Lower lobe of right lung (tissue), 2 donors: ENCODE data around the gene CTNNA3. TPM values are rescaled to one million over a fixed set of nuclear protein-coding genes. Genes with fewer than 3 reads are reported as not detected.

Source experiments
- ATAC-seq, 2 donors: fragments of 200-7000 bp; cut with Tn5 transposase; one replicate each; pipeline ENCODE4 v1.9.1; 2020 to 2022; ENCODE audit warnings: mild to moderate bottlenecking in 2 of 2, moderate library complexity in 2 of 2
- DNase-seq: peaks from one replicate; pipeline ENCODE4 v3.0.0-alpha.2; 2020
- H3K27ac ChIP-seq: fragments of 200-600 bp; one replicate; pipeline ENCODE4 v1.8.0; 2022
- H3K27me3 ChIP-seq: fragments of 200-600 bp; one replicate; pipeline ENCODE4 v1.8.0; 2022; ENCODE audit warnings: low read depth
- H3K36me3 ChIP-seq: fragments of 200-600 bp; one replicate; pipeline ENCODE4 v1.8.0; 2022; ENCODE audit warnings: mild to moderate bottlenecking
- H3K4me1 ChIP-seq: fragments of 200-600 bp; one replicate; pipeline ENCODE4 v1.8.0; 2022
- H3K4me3 ChIP-seq: fragments of 200-600 bp; one replicate; pipeline ENCODE4 v1.8.0; 2022; ENCODE audit warnings: mild to moderate bottlenecking
- H3K9me3 ChIP-seq: fragments of 200-600 bp; one replicate; pipeline ENCODE4 v1.8.0; 2022
- CTCF ChIP-seq: fragments of 200-600 bp; IDR thresholded peaks from one replicate; pipeline ENCODE4 v1.8.0; 2022; ENCODE audit warnings: antibody characterized with exemption, mild to moderate bottlenecking
- intact Hi-C: fragments of 100-400 bp; cut with DNase I; formaldehyde crosslinking; loops from one replicate; pipeline ENCODE4 v1.11.0; 2022
- total RNA-seq: library from RNA; stranded (reverse); fragmentation: NEBNext Ultra II Directional; extraction: Animal tissue kit (Norgen Biotek cat#: 25700); gene quantifications from one replicate; pipeline ENCODE4 v1.2.1, GENCODE V29; 2021
- donor health status: DM: no; HTN: yes; CAD: no; lungs with severe emphysema.

The CTNNA3 gene
- total RNA-seq, 1 donor from 2014 or later: not detected

GRCh38 chr10:66301078-66301477 lies 1394.9 kb downstream of the CTNNA3 start:
- Histone ChIP-seq H3K27ac (no peak overlapping the region), H3K27me3 (no peaks in the 10 kb centered on the region), H3K4me1 (no peaks in the 10 kb centered on the region), H3K9me3 (no peaks in the 10 kb centered on the region), H3K4me3 (no peak overlapping the region), H3K36me3 (no peaks in the 10 kb centered on the region)
- no peak for TF ChIP-seq CTCF
- intact Hi-C loops: no loop called here
- DNase-seq (no peak), ATAC-seq (no peak)

GRCh38 chr10:66295602-66296001 lies 1400.4 kb downstream of the CTNNA3 start:
- H3K4me1 ChIP-seq: no peaks in the 10 kb centered on the region
- H3K27me3 ChIP-seq: no peaks in the 10 kb centered on the region
- intact Hi-C loops: no loop called here
- no peak overlapping the region for H3K4me3 ChIP-seq
- no peaks in the 10 kb centered on the region for H3K36me3 ChIP-seq
- no peak for TF ChIP-seq CTCF
- ATAC-seq: no peak
- H3K27ac ChIP-seq: no peak overlapping the region
- DNase-seq: no peak
- no peaks in the 10 kb centered on the region for H3K9me3 ChIP-seq

- H3K27me3 ChIP-seq: no peaks in the 10 kb centered on the region
- no peak overlapping the region for H3K4me3 ChIP-seq
- DNase-seq (no peak), ATAC-seq (no peak)
- H3K27ac ChIP-seq: no peak overlapping the region
- intact Hi-C loops: no loop called here
- no peaks in the 10 kb centered on the region for H3K4me1 ChIP-seq
- no peaks in the 10 kb centered on the region for H3K36me3 ChIP-seq
- TF ChIP-seq CTCF: no peak
- H3K9me3 ChIP-seq: no peaks in the 10 kb centered on the region
Measured at GRCh38 chr10:66294538-66294937, 1401.5 kb downstream of the CTNNA3 start.

GRCh38 chr10:66292922-66293321 lies 1403.1 kb downstream of the CTNNA3 start:
- no peaks in the 10 kb centered on the region for H3K36me3 ChIP-seq
- ATAC-seq (no peak), DNase-seq (no peak)
- H3K27me3 ChIP-seq: no peaks in the 10 kb centered on the region
- H3K4me3 ChIP-seq: no peak overlapping the region
- no peaks in the 10 kb centered on the region for H3K4me1 ChIP-seq
- no peaks in the 10 kb centered on the region for H3K9me3 ChIP-seq
- TF ChIP-seq CTCF: no peak
- no peak overlapping the region for H3K27ac ChIP-seq
- intact Hi-C loops: no loop called here

- ATAC-seq: no peak
- Histone ChIP-seq H3K36me3 (no peaks in the 10 kb centered on the region), H3K4me1 (no peaks in the 10 kb centered on the region), H3K27me3 (no peaks in the 10 kb centered on the region), H3K27ac (no peak overlapping the region), H3K9me3 (no peaks in the 10 kb centered on the region), H3K4me3 (no peak overlapping the region)
- no peak for TF ChIP-seq CTCF
- DNase-seq: no peak
- intact Hi-C loops: no loop called here
Measured at GRCh38 chr10:66292456-66292855, 1403.5 kb downstream of the CTNNA3 start.

GRCh38 chr10:66291133-66291532 lies 1404.9 kb downstream of the CTNNA3 start:
- Histone ChIP-seq H3K9me3 (no peaks in the 10 kb centered on the region), H3K36me3 (no peaks in the 10 kb centered on the region), H3K27me3 (no peaks in the 10 kb centered on the region), H3K4me1 (no peaks in the 10 kb centered on the region), H3K4me3 (no peak overlapping the region), H3K27ac (no peak overlapping the region)
- TF ChIP-seq CTCF: no peak
- intact Hi-C loops: no loop called here
- no peak for DNase-seq
- no peak for ATAC-seq
